HepG2 (cell line): ENCODE results near the gene ZBTB21. TPM values are rescaled to one million over a fixed set of nuclear protein-coding genes. Genes with fewer than 3 reads are reported as not detected.

ENCODE experiments used
- CBX1 ChIP-seq: IDR thresholded peaks from one replicate; pipeline ENCODE4 v1.6.1; 2016; ENCODE audit warnings: antibody characterized with exemption, low read depth
- CENPT ChIP-seq: sonication (generic); formaldehyde crosslinking; IDR thresholded peaks from 2 replicates; pipeline ENCODE4 v1.8.0; 2022; ENCODE audit warnings: low read depth, mild to moderate bottlenecking, moderate library complexity, missing genetic modification reagents
- HNF4G ChIP-seq, 2 experiments: sonication (generic) in 1 of 2; formaldehyde crosslinking in 1 of 2; IDR thresholded peaks; 2 replicates each; pipeline versions ENCODE4 v1.4.0 to v1.6.1; 2011 to 2020; ENCODE audit warnings: borderline replicate concordance in 2 of 2, low read depth in 2 of 2, mild to moderate bottlenecking in 2 of 2, low read length in 1 of 2, missing genetic modification reagents in 1 of 2, moderate library complexity in 1 of 2
- NFRKB ChIP-seq: fragments of 450-650 bp; IDR thresholded peaks from 2 replicates; pipeline ENCODE4 v1.6.1; 2017
- PCBP2 ChIP-seq: fragments of 200-400 bp; formaldehyde crosslinking; optimal IDR thresholded peaks from 2 replicates; pipeline ENCODE3; 2018; ENCODE audit warnings: low read length, low read depth; ENCODE audit not compliant: poor library complexity, severe bottlenecking
- PTBP1 ChIP-seq: fragments of 200-400 bp; formaldehyde crosslinking; IDR thresholded peaks from 2 replicates; pipeline ENCODE4 v1.6.1; 2018; ENCODE audit warnings: low read length, low read depth; ENCODE audit not compliant: poor library complexity, severe bottlenecking
- SAP130 ChIP-seq: IDR thresholded peaks from 2 replicates; pipeline ENCODE4 v1.6.1; 2016; ENCODE audit warnings: low read depth
- TBX3 ChIP-seq: fragments of 450-650 bp; IDR thresholded peaks from 2 replicates; pipeline ENCODE4 v1.6.1; 2017; ENCODE audit warnings: antibody characterized with exemption, mild to moderate bottlenecking, inconsistent platforms, borderline replicate concordance
- WIZ ChIP-seq: sonication (generic); formaldehyde crosslinking; IDR thresholded peaks from 2 replicates; pipeline ENCODE4 v1.5.1; 2020; ENCODE audit warnings: mild to moderate bottlenecking, missing genetic modification reagents
- ZNF232 ChIP-seq: sonication (generic); formaldehyde crosslinking; IDR thresholded peaks from 2 replicates; pipeline ENCODE4 v1.4.0; 2020; ENCODE audit warnings: missing genetic modification reagents, borderline replicate concordance
- ZNF33B ChIP-seq: sonication (generic); formaldehyde crosslinking; IDR thresholded peaks from 2 replicates; pipeline ENCODE4 v1.5.1; 2020; ENCODE audit warnings: mild to moderate bottlenecking, missing genetic modification reagents
- ZNF44 ChIP-seq: sonication (generic); formaldehyde crosslinking; IDR thresholded peaks from 2 replicates; pipeline ENCODE4 v1.5.1; 2020; ENCODE audit warnings: mild to moderate bottlenecking, missing genetic modification reagents
- polyA plus RNA-seq, 8 experiments: library from polyadenylated mRNA; depleted of rRNA in 3 of 8; stranded (reverse) in 7 of 8; unstranded in 1 of 8; fragments of >200 nt; fragmentation: Illumina TruSeq in 4 of 8; extraction: Trizol in 4 of 8; gene quantifications; 2 replicates each; pipeline versions ENCODE4 v1.2.1 to v1.2.3, GENCODE V29; 2011 to 2016; ENCODE audit warnings: low read depth in 4 of 8, missing spikeins in 1 of 8, mixed read lengths in 1 of 8; ENCODE audit not compliant: insufficient read depth in 1 of 8
- total RNA-seq, 5 experiments: library from RNA; depleted of rRNA; stranded (reverse); fragments of >200 nt; fragmentation: Illumina TruSeq; extraction: Trizol; gene quantifications; 2 replicates each; pipeline ENCODE4 v1.2.3, GENCODE V29; 2016; ENCODE audit warnings: low read depth in 1 of 5
- TF ChIP-seq, protein P1 (sequence below): sonication (generic); formaldehyde crosslinking; IDR thresholded peaks from 2 replicates; pipeline ENCODE4 v1.4.0; 2020; ENCODE audit warnings: mild to moderate bottlenecking, missing genetic modification reagents, borderline replicate concordance
- TF ChIP-seq, protein P2 (sequence below): sonication (generic); formaldehyde crosslinking; IDR thresholded peaks from 2 replicates; pipeline ENCODE4 v1.4.0; 2020; ENCODE audit warnings: missing genetic modification reagents
- TF ChIP-seq, protein P3 (sequence below): sonication (generic); formaldehyde crosslinking; IDR thresholded peaks from 2 replicates; pipeline ENCODE4 v1.5.0; 2020; ENCODE audit warnings: missing genetic modification reagents

ZBTB21 gene
- total and polyA plus RNA-seq, 2 of the 13 experiments (the other 11 are each of a cell fraction or from before 2014, with no cell fraction given): 4.5 to 6.1 TPM

DNA sequence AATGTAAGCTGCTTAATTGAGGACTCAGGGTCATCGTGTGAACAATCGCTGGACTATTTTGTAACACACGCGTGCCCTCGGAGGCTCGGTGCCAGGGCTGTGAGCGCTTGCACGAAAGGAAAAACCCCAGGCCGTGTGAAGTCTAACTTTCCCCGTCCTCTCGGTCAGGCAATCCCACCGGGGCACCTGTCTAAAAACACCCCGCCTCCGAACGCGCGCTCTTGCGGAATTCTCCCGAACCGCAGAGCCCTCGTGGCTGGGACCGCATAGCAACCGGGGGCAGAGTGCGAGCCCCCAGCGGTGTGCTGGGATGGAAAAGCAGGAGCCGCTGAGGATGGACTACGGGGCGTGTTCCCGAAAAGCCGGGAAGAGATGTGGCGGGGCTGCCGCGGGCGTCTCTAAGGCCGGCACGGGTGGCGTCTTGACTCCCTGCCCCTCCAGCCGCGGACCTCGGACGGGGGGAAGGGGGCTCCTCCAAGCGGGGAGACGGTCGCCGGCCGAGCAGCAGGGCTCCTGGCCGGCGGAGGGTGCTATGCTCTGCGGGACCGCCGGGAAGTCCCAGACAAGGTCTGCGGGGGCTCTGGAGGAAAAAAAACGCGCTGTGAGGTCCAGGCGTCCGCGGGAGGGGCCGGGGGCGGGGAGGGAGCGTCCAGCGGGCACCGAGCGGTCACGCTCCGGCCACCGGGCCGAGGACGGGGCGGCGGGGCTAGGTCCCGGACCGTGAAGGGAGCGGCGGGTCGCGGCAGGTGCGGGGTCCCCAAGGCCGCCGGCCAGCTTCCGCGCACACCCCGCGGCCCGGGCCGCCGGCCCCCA, 936 bp downstream of the ZBTB21 start (continued):
- TF ChIP-seq HNF4G (IDR thresholded peaks at IDR 0.05; ENCODE audit: borderline replicate concordance, low read depth, low read length) (no peak), HNF4G (CRISPR knock-in tag; IDR thresholded peaks at IDR 0.05; ENCODE audit: borderline replicate concordance, low read depth) (no peak), CENPT (CRISPR knock-in tag) (no peak), TBX3 (no peak), SAP130 (CRISPR knock-in tag) (peak; percentile 58), NFRKB (no peak), PCBP2 (no peak), ZNF232 (CRISPR knock-in tag) (0 out of 2 replicates have a peak, but pooled peaks have one; percentile 27), PTBP1 (peak; percentile 60), ZNF33B (CRISPR knock-in tag) (no peak), CBX1 (no peak), ZNF44 (CRISPR knock-in tag) (0 out of 2 replicates have a peak, but pooled peaks have one; percentile 53), WIZ (CRISPR knock-in tag) (no peak)
- TF ChIP-seq, protein P1, sequence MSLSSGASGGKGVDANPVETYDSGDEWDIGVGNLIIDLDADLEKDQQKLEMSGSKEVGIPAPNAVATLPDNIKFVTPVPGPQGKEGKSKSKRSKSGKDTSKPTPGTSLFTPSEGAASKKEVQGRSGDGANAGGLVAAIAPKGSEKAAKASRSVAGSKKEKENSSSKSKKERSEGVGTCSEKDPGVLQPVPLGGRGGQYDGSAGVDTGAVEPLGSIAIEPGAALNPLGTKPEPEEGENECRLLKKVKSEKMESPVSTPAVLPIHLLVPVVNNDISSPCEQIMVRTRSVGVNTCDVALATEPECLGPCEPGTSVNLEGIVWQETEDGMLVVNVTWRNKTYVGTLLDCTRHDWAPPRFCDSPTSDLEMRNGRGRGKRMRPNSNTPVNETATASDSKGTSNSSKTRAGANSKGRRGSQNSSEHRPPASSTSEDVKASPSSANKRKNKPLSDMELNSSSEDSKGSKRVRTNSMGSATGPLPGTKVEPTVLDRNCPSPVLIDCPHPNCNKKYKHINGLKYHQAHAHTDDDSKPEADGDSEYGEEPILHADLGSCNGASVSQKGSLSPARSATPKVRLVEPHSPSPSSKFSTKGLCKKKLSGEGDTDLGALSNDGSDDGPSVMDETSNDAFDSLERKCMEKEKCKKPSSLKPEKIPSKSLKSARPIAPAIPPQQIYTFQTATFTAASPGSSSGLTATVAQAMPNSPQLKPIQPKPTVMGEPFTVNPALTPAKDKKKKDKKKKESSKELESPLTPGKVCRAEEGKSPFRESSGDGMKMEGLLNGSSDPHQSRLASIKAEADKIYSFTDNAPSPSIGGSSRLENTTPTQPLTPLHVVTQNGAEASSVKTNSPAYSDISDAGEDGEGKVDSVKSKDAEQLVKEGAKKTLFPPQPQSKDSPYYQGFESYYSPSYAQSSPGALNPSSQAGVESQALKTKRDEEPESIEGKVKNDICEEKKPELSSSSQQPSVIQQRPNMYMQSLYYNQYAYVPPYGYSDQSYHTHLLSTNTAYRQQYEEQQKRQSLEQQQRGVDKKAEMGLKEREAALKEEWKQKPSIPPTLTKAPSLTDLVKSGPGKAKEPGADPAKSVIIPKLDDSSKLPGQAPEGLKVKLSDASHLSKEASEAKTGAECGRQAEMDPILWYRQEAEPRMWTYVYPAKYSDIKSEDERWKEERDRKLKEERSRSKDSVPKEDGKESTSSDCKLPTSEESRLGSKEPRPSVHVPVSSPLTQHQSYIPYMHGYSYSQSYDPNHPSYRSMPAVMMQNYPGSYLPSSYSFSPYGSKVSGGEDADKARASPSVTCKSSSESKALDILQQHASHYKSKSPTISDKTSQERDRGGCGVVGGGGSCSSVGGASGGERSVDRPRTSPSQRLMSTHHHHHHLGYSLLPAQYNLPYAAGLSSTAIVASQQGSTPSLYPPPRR (CRISPR knock-in tag): no peak
- TF ChIP-seq, protein P2, sequence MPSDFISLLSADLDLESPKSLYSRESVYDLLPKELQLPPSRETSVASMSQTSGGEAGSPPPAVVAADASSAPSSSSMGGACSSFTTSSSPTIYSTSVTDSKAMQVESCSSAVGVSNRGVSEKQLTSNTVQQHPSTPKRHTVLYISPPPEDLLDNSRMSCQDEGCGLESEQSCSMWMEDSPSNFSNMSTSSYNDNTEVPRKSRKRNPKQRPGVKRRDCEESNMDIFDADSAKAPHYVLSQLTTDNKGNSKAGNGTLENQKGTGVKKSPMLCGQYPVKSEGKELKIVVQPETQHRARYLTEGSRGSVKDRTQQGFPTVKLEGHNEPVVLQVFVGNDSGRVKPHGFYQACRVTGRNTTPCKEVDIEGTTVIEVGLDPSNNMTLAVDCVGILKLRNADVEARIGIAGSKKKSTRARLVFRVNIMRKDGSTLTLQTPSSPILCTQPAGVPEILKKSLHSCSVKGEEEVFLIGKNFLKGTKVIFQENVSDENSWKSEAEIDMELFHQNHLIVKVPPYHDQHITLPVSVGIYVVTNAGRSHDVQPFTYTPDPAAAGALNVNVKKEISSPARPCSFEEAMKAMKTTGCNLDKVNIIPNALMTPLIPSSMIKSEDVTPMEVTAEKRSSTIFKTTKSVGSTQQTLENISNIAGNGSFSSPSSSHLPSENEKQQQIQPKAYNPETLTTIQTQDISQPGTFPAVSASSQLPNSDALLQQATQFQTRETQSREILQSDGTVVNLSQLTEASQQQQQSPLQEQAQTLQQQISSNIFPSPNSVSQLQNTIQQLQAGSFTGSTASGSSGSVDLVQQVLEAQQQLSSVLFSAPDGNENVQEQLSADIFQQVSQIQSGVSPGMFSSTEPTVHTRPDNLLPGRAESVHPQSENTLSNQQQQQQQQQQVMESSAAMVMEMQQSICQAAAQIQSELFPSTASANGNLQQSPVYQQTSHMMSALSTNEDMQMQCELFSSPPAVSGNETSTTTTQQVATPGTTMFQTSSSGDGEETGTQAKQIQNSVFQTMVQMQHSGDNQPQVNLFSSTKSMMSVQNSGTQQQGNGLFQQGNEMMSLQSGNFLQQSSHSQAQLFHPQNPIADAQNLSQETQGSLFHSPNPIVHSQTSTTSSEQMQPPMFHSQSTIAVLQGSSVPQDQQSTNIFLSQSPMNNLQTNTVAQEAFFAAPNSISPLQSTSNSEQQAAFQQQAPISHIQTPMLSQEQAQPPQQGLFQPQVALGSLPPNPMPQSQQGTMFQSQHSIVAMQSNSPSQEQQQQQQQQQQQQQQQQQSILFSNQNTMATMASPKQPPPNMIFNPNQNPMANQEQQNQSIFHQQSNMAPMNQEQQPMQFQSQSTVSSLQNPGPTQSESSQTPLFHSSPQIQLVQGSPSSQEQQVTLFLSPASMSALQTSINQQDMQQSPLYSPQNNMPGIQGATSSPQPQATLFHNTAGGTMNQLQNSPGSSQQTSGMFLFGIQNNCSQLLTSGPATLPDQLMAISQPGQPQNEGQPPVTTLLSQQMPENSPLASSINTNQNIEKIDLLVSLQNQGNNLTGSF (CRISPR knock-in tag): no peak
- TF ChIP-seq, protein P3, sequence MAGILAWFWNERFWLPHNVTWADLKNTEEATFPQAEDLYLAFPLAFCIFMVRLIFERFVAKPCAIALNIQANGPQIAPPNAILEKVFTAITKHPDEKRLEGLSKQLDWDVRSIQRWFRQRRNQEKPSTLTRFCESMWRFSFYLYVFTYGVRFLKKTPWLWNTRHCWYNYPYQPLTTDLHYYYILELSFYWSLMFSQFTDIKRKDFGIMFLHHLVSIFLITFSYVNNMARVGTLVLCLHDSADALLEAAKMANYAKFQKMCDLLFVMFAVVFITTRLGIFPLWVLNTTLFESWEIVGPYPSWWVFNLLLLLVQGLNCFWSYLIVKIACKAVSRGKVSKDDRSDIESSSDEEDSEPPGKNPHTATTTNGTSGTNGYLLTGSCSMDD (CRISPR knock-in tag): no peak
